GM12864 (cell line): ENCODE measurements around the gene TMEM174.

Source experiments
- DNase-seq: peaks from one replicate; pipeline ENCODE4 v3.0.0-alpha.2; 2011; ENCODE audit warnings: low read depth
- H3K4me3 ChIP-seq: 2 replicates; pipeline ENCODE4 v1.5.1; 2011; ENCODE audit warnings: mild to moderate bottlenecking, low read depth, low read length, control low read depth
- TF ChIP-seq, protein P1 (sequence below): IDR thresholded peaks from 2 replicates; pipeline ENCODE4 v1.5.1; 2011; ENCODE audit warnings: low read depth, mild to moderate bottlenecking, moderate library complexity, low read length, control low read depth, inconsistent platforms; ENCODE audit errors: missing control alignments

The TMEM174 gene

DNA sequence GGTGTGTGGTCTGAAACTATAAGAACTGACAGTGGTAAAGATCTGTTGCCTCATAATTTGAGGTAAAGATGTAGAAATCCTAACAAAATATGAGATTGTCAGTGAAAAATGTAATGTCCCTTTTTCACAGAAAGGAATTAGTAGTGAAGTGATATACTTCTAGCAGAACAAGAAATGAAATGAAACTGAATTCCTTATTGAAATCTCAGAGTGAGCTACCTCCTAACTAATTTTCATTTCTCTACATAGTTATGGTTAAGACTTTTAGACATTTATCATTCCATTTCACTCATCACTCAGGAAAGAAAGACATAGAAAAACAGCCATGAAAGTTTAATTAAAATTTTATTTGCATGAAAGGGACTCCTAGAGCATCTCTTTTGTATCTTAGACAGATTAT lies 48.7 kb downstream of the TMEM174 start:
- H3K4me3 ChIP-seq: no peak overlapping the region
- TF ChIP-seq, protein P1, sequence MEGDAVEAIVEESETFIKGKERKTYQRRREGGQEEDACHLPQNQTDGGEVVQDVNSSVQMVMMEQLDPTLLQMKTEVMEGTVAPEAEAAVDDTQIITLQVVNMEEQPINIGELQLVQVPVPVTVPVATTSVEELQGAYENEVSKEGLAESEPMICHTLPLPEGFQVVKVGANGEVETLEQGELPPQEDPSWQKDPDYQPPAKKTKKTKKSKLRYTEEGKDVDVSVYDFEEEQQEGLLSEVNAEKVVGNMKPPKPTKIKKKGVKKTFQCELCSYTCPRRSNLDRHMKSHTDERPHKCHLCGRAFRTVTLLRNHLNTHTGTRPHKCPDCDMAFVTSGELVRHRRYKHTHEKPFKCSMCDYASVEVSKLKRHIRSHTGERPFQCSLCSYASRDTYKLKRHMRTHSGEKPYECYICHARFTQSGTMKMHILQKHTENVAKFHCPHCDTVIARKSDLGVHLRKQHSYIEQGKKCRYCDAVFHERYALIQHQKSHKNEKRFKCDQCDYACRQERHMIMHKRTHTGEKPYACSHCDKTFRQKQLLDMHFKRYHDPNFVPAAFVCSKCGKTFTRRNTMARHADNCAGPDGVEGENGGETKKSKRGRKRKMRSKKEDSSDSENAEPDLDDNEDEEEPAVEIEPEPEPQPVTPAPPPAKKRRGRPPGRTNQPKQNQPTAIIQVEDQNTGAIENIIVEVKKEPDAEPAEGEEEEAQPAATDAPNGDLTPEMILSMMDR: no peak
- no peak for DNase-seq

DNA sequence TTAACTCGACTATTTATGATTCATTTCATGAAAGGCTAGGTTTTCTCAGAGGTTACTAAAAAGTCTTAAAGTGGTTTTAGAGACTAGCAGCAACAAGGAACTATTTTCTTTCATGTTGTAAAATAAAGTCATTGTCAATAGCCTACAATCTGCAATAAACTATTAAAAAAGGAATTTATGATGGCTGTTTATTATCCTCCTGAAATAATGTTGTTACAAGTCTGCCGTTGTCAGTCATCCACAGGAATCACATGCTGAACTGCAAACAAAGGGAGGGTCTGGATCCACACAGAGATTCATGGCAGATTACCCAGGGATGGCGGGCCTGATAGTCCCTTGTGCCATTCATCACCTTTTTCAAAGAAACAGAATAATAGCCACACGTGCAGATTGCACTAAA lies 49.2 kb downstream of the TMEM174 start:
- H3K4me3 ChIP-seq: no peak overlapping the region
- TF ChIP-seq, protein P1: no peak
- DNase-seq: no peak
